IMR-90 (cell line): ENCODE measurements around the gene CCDC180. TPM values are rescaled to one million over a fixed set of nuclear protein-coding genes. Genes with fewer than 3 reads are reported as not detected.

Source experiments
- ATAC-seq: fragments of 200-7000 bp; cut with Tn5 transposase; 2 replicates; pipeline ENCODE4 v1.9.1; 2020; ENCODE audit warnings: low read depth, mild to moderate bottlenecking, moderate library complexity
- BruUV-seq: library from RNA; stranded (reverse); fragments of 400-500 nt; replicated peaks from 2 replicates; lab custom pipeline; 2021; lab: Mats Ljungman, UMichigan
- CTCF ChIA-PET: fragments of 300-600 bp; formaldehyde crosslinking; extraction: SDS; loops from one replicate; lab custom pipeline; 2021; ENCODE audit warnings: antibody characterized with exemption; lab: Yijun Ruan, JAX
- POLR2A ChIA-PET: fragments of 300-600 bp; sonication (Branson Sonifier 250); formaldehyde crosslinking; loops from one replicate; lab custom pipeline; 2022; ENCODE audit warnings: antibody characterized with exemption; ENCODE audit not compliant: unreplicated experiment; lab: Charles Lee
- DNase-seq: peaks from one replicate; pipeline ENCODE4 v3.0.0; 2013
- H2AFZ ChIP-seq: replicated peaks from 2 replicates; pipeline ENCODE3; 2013; ENCODE audit warnings: low read length, mild to moderate bottlenecking; ENCODE audit not compliant: poor library complexity
- H2AK5ac ChIP-seq: 2 replicates; pipeline ENCODE4 v1.6.1; 2013; ENCODE audit warnings: low read depth, low read length, inconsistent platforms
- H2AK9ac ChIP-seq: replicated peaks from 2 replicates; pipeline ENCODE3; 2013; ENCODE audit warnings: mild to moderate bottlenecking, low read depth, low read length, moderate library complexity; ENCODE audit not compliant: poor library complexity
- H2BK120ac ChIP-seq: 2 replicates; pipeline ENCODE4 v1.6.1; 2013; ENCODE audit warnings: low read depth, low read length, inconsistent platforms
- H2BK15ac ChIP-seq: 3 replicates; pipeline ENCODE4 v1.6.1; 2013; ENCODE audit warnings: low read depth, low read length, inconsistent platforms
- H2BK20ac ChIP-seq: 2 replicates; pipeline ENCODE4 v1.6.1; 2013; ENCODE audit warnings: low read depth, mild to moderate bottlenecking, inconsistent platforms, low read length, moderate library complexity
- H2BK5ac ChIP-seq: 2 replicates; pipeline ENCODE4 v1.6.1; 2013; ENCODE audit warnings: mild to moderate bottlenecking, low read depth, low read length, inconsistent platforms; ENCODE audit not compliant: poor library complexity, severe bottlenecking
- H3K14ac ChIP-seq: replicated peaks from 2 replicates; pipeline ENCODE4 v1.6.1; 2013; ENCODE audit warnings: low read depth, low read length, inconsistent platforms
- H3K18ac ChIP-seq: 2 replicates; pipeline ENCODE4 v1.6.1; 2013; ENCODE audit warnings: low read depth, low read length, control low read depth
- H3K23ac ChIP-seq: 2 replicates; pipeline ENCODE4 v1.6.1; 2013; ENCODE audit warnings: low read depth, low read length, inconsistent platforms
- H3K27ac ChIP-seq: 2 replicates; pipeline ENCODE4 v1.5.1; 2013; ENCODE audit warnings: mild to moderate bottlenecking, control low read depth, low read length; ENCODE audit not compliant: insufficient read depth
- H3K27me3 ChIP-seq: 2 replicates; pipeline ENCODE4 v1.6.1; 2013; ENCODE audit warnings: low read length; ENCODE audit not compliant: control insufficient read depth, insufficient read depth
- H3K36me3 ChIP-seq: 2 replicates; pipeline ENCODE4 v1.6.1; 2013; ENCODE audit warnings: low read length, mixed read lengths; ENCODE audit not compliant: control insufficient read depth, insufficient read depth
- H3K4ac ChIP-seq: 2 replicates; pipeline ENCODE4 v1.6.1; 2013; ENCODE audit warnings: low read depth, low read length, inconsistent platforms
- H3K4me1 ChIP-seq: 2 replicates; pipeline ENCODE4 v1.6.1; 2013; ENCODE audit warnings: low read length, mixed read lengths; ENCODE audit not compliant: control insufficient read depth, insufficient read depth
- H3K4me2 ChIP-seq: 2 replicates; pipeline ENCODE4 v1.6.1; 2013; ENCODE audit warnings: low read depth, mild to moderate bottlenecking, control low read depth, low read length, moderate library complexity
- H3K4me3 ChIP-seq: 2 replicates; pipeline ENCODE4 v1.5.1; 2013; ENCODE audit warnings: low read depth, mild to moderate bottlenecking, control low read depth, low read length, moderate library complexity; ENCODE audit not compliant: insufficient read depth
- H3K56ac ChIP-seq: 2 replicates; pipeline ENCODE4 v1.6.1; 2013; ENCODE audit warnings: low read length, inconsistent platforms; ENCODE audit not compliant: insufficient read depth; ENCODE audit errors: extremely low read depth
- H3K79me1 ChIP-seq, 2 experiments: 2 replicates each; pipeline ENCODE4 v1.6.1; 2013; ENCODE audit warnings: low read length in 2 of 2, inconsistent platforms in 1 of 2, low read depth in 1 of 2
- H3K9ac ChIP-seq: 2 replicates; pipeline ENCODE4 v1.6.1; 2013; ENCODE audit warnings: low read depth, low read length, control low read depth
- H3K9me1 ChIP-seq: 2 replicates; pipeline ENCODE4 v1.6.1; 2013; ENCODE audit warnings: low read length, inconsistent platforms; ENCODE audit not compliant: insufficient read depth
- H3K9me3 ChIP-seq: 2 replicates; pipeline ENCODE4 v1.6.1; 2013; ENCODE audit warnings: low read length; ENCODE audit not compliant: control insufficient read depth, insufficient read depth
- H4K20me1 ChIP-seq: 2 replicates; pipeline ENCODE4 v1.6.1; 2013; ENCODE audit warnings: low read length, inconsistent platforms; ENCODE audit not compliant: insufficient read depth
- H4K5ac ChIP-seq: 2 replicates; pipeline ENCODE4 v1.6.1; 2013; ENCODE audit warnings: mild to moderate bottlenecking, low read depth, low read length, control low read depth
- H4K8ac ChIP-seq, 2 experiments: 2 replicates each; pipeline ENCODE4 v1.6.1; 2013; ENCODE audit warnings: low read depth in 2 of 2, low read length in 2 of 2, control low read depth in 1 of 2, inconsistent platforms in 1 of 2
- H4K91ac ChIP-seq: 2 replicates; pipeline ENCODE4 v1.6.1; 2013; ENCODE audit warnings: low read depth, low read length, inconsistent platforms; ENCODE audit not compliant: insufficient read depth
- CEBPB ChIP-seq: IDR thresholded peaks from 2 replicates; pipeline ENCODE4 v1.6.1; 2012; ENCODE audit warnings: low read depth, low read length, improper control_type of control experiment
- CTCF ChIP-seq: conservative IDR thresholded peaks from 2 replicates; pipeline ENCODE4 v1.5.1; 2012; ENCODE audit warnings: mild to moderate bottlenecking, low read depth, low read length, improper control_type of control experiment
- ELK1 ChIP-seq: fragments of 150-350 bp; IDR thresholded peaks from 2 replicates; pipeline ENCODE4 v1.6.1; 2016; ENCODE audit warnings: low read depth, mild to moderate bottlenecking, low read length, moderate library complexity, borderline replicate concordance
- FOS ChIP-seq: fragments of 150-350 bp; IDR thresholded peaks from 2 replicates; pipeline ENCODE4 v1.6.1; 2016; ENCODE audit warnings: low read depth, low read length
- MAFK ChIP-seq: IDR thresholded peaks from 2 replicates; pipeline ENCODE4 v1.6.1; 2012; ENCODE audit warnings: low read depth, low read length, improper control_type of control experiment
- MAZ ChIP-seq: IDR thresholded peaks from 2 replicates; pipeline ENCODE4 v1.6.1; 2012; ENCODE audit warnings: low read depth, mild to moderate bottlenecking, low read length, improper control_type of control experiment, moderate library complexity, borderline replicate concordance
- POLR2A ChIP-seq: IDR thresholded peaks from 2 replicates; pipeline ENCODE4 v1.6.1; 2012; ENCODE audit warnings: mild to moderate bottlenecking, low read depth, low read length
- RAD21 ChIP-seq: IDR thresholded peaks from 2 replicates; pipeline ENCODE4 v1.6.1; 2012; ENCODE audit warnings: low read length, improper control_type of control experiment
- RFX5 ChIP-seq: IDR thresholded peaks from 2 replicates; pipeline ENCODE4 v1.8.0; 2012; ENCODE audit warnings: low read depth, mild to moderate bottlenecking, low read length, moderate library complexity
- WGBS, 2 experiments: methylation state at CpG; one replicate each; pipeline versions ENCODE4 v1.1.5 to v1.1.7; 2013; ENCODE audit warnings: missing lambda C conversion rate in 2 of 2; ENCODE audit not compliant: insufficient read length in 1 of 2; ENCODE audit errors: extremely low coverage in 2 of 2; 5-methylcytosine and 5-hydroxymethylcytosine counted together
- dilution Hi-C: fragments of 300-500 bp; cut with HindIII; formaldehyde crosslinking; loops from one replicate; pipeline ENCODE4 v1.14.3; 2018; ENCODE audit warnings: low sequenced_read_pairs; ENCODE audit not compliant: unreplicated experiment
- in situ Hi-C: fragments of 300-500 bp; cut with MboI; formaldehyde crosslinking; loops from 3 replicates; pipeline ENCODE4 v1.14.3; 2019; ENCODE audit warnings: low sequenced_read_pairs, inconsistent platforms, mixed read lengths
- intact Hi-C: fragments of 100-400 bp; cut with micrococcal nuclease; formaldehyde crosslinking; loops from 2 replicates; pipeline ENCODE4 v1.10.0; 2022
- polyA plus RNA-seq, 3 experiments: library from polyadenylated mRNA; depleted of rRNA; stranded (reverse); fragments of >200 nt; gene quantifications; 2 replicates each; pipeline ENCODE4 v1.2.3, GENCODE V29; 2012; ENCODE audit warnings: low replicate concordance in 1 of 3
- total RNA-seq: library from RNA; depleted of rRNA; stranded (reverse); fragments of >200 nt; gene quantifications from 2 replicates; pipeline ENCODE4 v1.2.3, GENCODE V29; 2012

CCDC180 gene
- total and polyA plus RNA-seq, 2 of the 4 experiments (the other 2 are of a cell fraction) = 0.24 to 0.90 TPM

- Histone ChIP-seq H3K9ac (no peak overlapping the region), H4K5ac (no peak overlapping the region), H2BK15ac (no peak overlapping the region), H3K36me3 (no peaks in the 10 kb centered on the region), H4K8ac (no peak overlapping the region), H4K91ac (no peak overlapping the region), H2BK120ac (no peak overlapping the region), H3K4me2 (no peak overlapping the region), H2AFZ (no peak overlapping the region), H4K20me1 (no peaks in the 10 kb centered on the region), H3K18ac (no peak overlapping the region), H3K14ac (no peak overlapping the region), H2AK5ac (no peak overlapping the region), H2BK20ac (no peak overlapping the region), H2AK9ac (no peak overlapping the region), H3K23ac (no peak overlapping the region), H3K9me3 (no peaks in the 10 kb centered on the region), H3K27me3 (no peaks in the 10 kb centered on the region), H3K4me1 (no peaks in the 10 kb centered on the region), H3K27ac (no peak overlapping the region), H3K4ac (no peak overlapping the region), H3K79me1 (no peaks in the 10 kb centered on the region), H3K9me1 (no peaks in the 10 kb centered on the region), H3K4me3 (no peak overlapping the region), H3K56ac (no peak overlapping the region), H2BK5ac (no peak overlapping the region)
- 14% methylated on average over 1 of the region's 7 CpGs; no CpG with 5 or more reads in 1 of the 2 experiments for WGBS, 2 experiments
- ChIA-PET CTCF (no interaction called here), POLR2A (no interaction called here)
- intact Hi-C loops = no loop called here
- dilution Hi-C loops = no loop called here
- no TSS peak for BruUV-seq
- TF ChIP-seq ELK1 = no peak
- no peak for TF ChIP-seq POLR2A
- no peak for TF ChIP-seq MAFK
- no peak for TF ChIP-seq CEBPB
- no peak for TF ChIP-seq FOS
- no peak for TF ChIP-seq CTCF
- no peak for TF ChIP-seq MAZ
- TF ChIP-seq RAD21 = no peak
- no peak for TF ChIP-seq RFX5
- DNase-seq = no peak
- in situ Hi-C loops = no loop called here
- no peak for ATAC-seq
Observed at GRCh38 chr9:97316904-97317303, 9.4 kb downstream of the CCDC180 start.
